Panc1 (cell line): ENCODE results near the gene CPNE7. TPM values are rescaled to one million over a fixed set of nuclear protein-coding genes. Genes with fewer than 3 reads are reported as not detected.

Experiments used
- ATAC-seq: fragments of 200-7000 bp; cut with Tn5 transposase; 2 replicates; pipeline ENCODE4 v1.9.1; 2020; ENCODE audit warnings: mild to moderate bottlenecking, moderate library complexity
- BruUV-seq: library from RNA; stranded (reverse); fragments of 400-500 nt; replicated peaks from 2 replicates; lab custom pipeline; 2021; lab: Mats Ljungman, UMichigan
- CTCF ChIA-PET: fragments of 300-600 bp; sonication (Branson Sonifier 250); formaldehyde crosslinking; loops from one replicate; lab custom pipeline; 2022; ENCODE audit warnings: antibody characterized with exemption; lab: Charles Lee
- POLR2A ChIA-PET: fragments of 300-600 bp; sonication (Branson Sonifier 250); formaldehyde crosslinking; loops from one replicate; lab custom pipeline; 2022; ENCODE audit warnings: antibody characterized with exemption; lab: Charles Lee
- DNase-seq: peaks from one replicate; pipeline ENCODE4 v3.0.0-alpha.2; 2010; ENCODE audit warnings: low read depth, low spot score
- H3K27ac ChIP-seq: 2 replicates; pipeline ENCODE4 v1.5.1; 2011; ENCODE audit warnings: mild to moderate bottlenecking, low read length, inconsistent platforms
- H3K27me3 ChIP-seq: fragments of 200-500 bp; sonication (Bioruptor generic); 2 replicates; pipeline ENCODE4 v1.6.0; 2014; ENCODE audit warnings: low read length, inconsistent platforms; ENCODE audit not compliant: control insufficient read depth, insufficient read depth
- H3K36me3 ChIP-seq: fragments of 200-500 bp; sonication (Bioruptor generic); 2 replicates; pipeline ENCODE4 v1.5.1; 2014; ENCODE audit warnings: inconsistent platforms, mild to moderate bottlenecking, low read length, moderate library complexity; ENCODE audit not compliant: control insufficient read depth, insufficient read depth
- H3K4me1 ChIP-seq: 2 replicates; pipeline ENCODE4 v1.5.1; 2011; ENCODE audit warnings: inconsistent platforms, mild to moderate bottlenecking, low read length, moderate library complexity; ENCODE audit not compliant: control insufficient read depth, insufficient read depth
- H3K4me3 ChIP-seq, 2 experiments: 2 replicates each; pipeline ENCODE4 v1.5.1; 2011 to 2012; ENCODE audit warnings: low read depth in 2 of 2, low read length in 2 of 2, mild to moderate bottlenecking in 2 of 2, inconsistent platforms in 1 of 2, moderate library complexity in 1 of 2
- H3K9me3 ChIP-seq: fragments of 200-500 bp; sonication (Bioruptor generic); 2 replicates; pipeline ENCODE4 v1.5.1; 2014; ENCODE audit warnings: low read depth, mild to moderate bottlenecking, inconsistent platforms, low read length, moderate library complexity; ENCODE audit not compliant: control insufficient read depth, insufficient read depth
- CTCF ChIP-seq: fragments of 450-650 bp; IDR thresholded peaks from 2 replicates; pipeline ENCODE4 v1.5.1; 2017; ENCODE audit warnings: mild to moderate bottlenecking
- POLR2AphosphoS5 ChIP-seq: IDR thresholded peaks from 2 replicates; pipeline ENCODE4 v1.6.1; 2012; ENCODE audit warnings: mild to moderate bottlenecking, low read depth, low read length, moderate library complexity
- REST ChIP-seq, 2 experiments: IDR thresholded peaks; 2 replicates each; pipeline ENCODE4 v1.6.1; 2011 to 2012; ENCODE audit warnings: low read depth in 2 of 2, control low read depth in 1 of 2, low read length in 1 of 2, mild to moderate bottlenecking in 1 of 2, moderate library complexity in 1 of 2; ENCODE audit not compliant: insufficient read depth in 1 of 2
- SIN3A ChIP-seq: IDR thresholded peaks from 2 replicates; pipeline ENCODE4 v1.6.1; 2012; ENCODE audit warnings: low read depth, mild to moderate bottlenecking, low read length, moderate library complexity, borderline replicate concordance; ENCODE audit not compliant: insufficient read depth
- TCF7L2 ChIP-seq: IDR thresholded peaks from 2 replicates; pipeline ENCODE4 v1.6.1; 2011; ENCODE audit warnings: mild to moderate bottlenecking, low read depth, low read length, inconsistent platforms
- in situ Hi-C: cut with HindIII; loops from 2 replicates; pipeline ENCODE4 v1.10.0; 2016; ENCODE audit warnings: low sequenced_read_pairs, low pct_unique_long_range_greater_than_20kb
- intact Hi-C: fragments of 100-400 bp; cut with micrococcal nuclease; formaldehyde crosslinking; loops from one replicate; pipeline ENCODE4 v1.10.0; 2022; ENCODE audit not compliant: unreplicated experiment
- total RNA-seq: library from RNA; stranded (reverse); gene quantifications from one replicate; pipeline ENCODE4 v1.2.1, GENCODE V29; 2021; ENCODE audit not compliant: unreplicated experiment

The CPNE7 gene
- total RNA-seq, 1 experiment from 2014 or later, result 32.7 TPM

- BruUV-seq, result no TSS peak
- ChIA-PET POLR2A (interaction anchor here (0.6 kb wide), 1 partner anchor 19 kb away, joined by 4 read pairs; no protein-coding TSS in a partner anchor), CTCF (no interaction called here)
- no peaks in the 10 kb centered on the region for H3K9me3 ChIP-seq
- in situ Hi-C loops (no loop called here), intact Hi-C loops (no loop called here)
- H3K4me3 ChIP-seq, result no peak overlapping the region
- no peak overlapping the region for H3K27ac ChIP-seq
- no peak for TF ChIP-seq REST (IDR thresholded peaks at IDR 0.05; ENCODE audit: insufficient read depth in 1 of 2, low read depth in 2 of 2, low read length in 1 of 2)
- TF ChIP-seq CTCF, result no peak
- TF ChIP-seq POLR2AphosphoS5, result no peak
- TF ChIP-seq TCF7L2, result no peak
- no peak for TF ChIP-seq SIN3A
- H3K4me1 ChIP-seq, result peaks cover 11% of the 10 kb centered on the region
- H3K36me3 ChIP-seq, result no peaks in the 10 kb centered on the region
- peak; percentile 18; the same call in 1 of the 2 replicates for ATAC-seq
- no peaks in the 10 kb centered on the region for H3K27me3 ChIP-seq
- no peak for DNase-seq
Observed at GRCh38 chr16:89581861-89582563, 6.5 kb downstream of the CPNE7 start.

GRCh38 chr16:89582614-89583196 lies 7.1 kb downstream of the CPNE7 start:
- in situ Hi-C loops, result no loop called here
- ATAC-seq, result no peak
- TF ChIP-seq POLR2AphosphoS5 (no peak), SIN3A (no peak), TCF7L2 (no peak), REST (IDR thresholded peaks at IDR 0.05; ENCODE audit: insufficient read depth in 1 of 2, low read depth in 2 of 2, low read length in 1 of 2) (no peak), CTCF (no peak)
- no TSS peak for BruUV-seq
- Histone ChIP-seq H3K27ac (no peak overlapping the region), H3K4me1 (peaks cover 11% of the 10 kb centered on the region), H3K4me3 (no peak overlapping the region), H3K9me3 (no peaks in the 10 kb centered on the region), H3K36me3 (no peaks in the 10 kb centered on the region), H3K27me3 (no peaks in the 10 kb centered on the region)
- ChIA-PET POLR2A (no interaction called here), CTCF (no interaction called here)
- DNase-seq, result no peak
- intact Hi-C loops, result no loop called here
